HG03103 (cell line): Measurements from ENCODE around the gene MDFIC.
"Not testable (repeated sequence)": the region's sequence is repeated elsewhere in the genome, so short reads cannot be mapped to it uniquely, and the experiment has no call there.

Experiments used
- ATAC-seq: cut with Tn5 transposase; IDR thresholded peaks from one replicate; pipeline ENCODE4 v1.9.1; 2021; ENCODE audit warnings: low read depth; ENCODE audit not compliant: unreplicated experiment

The MDFIC gene

GRCh38 chr7:114922026-114922651, at the start of gene MDFIC:
MDFIC (plus strand) TSS chr7:114922094; CDS start chr7:114923034, 940 bp downstream.
- ATAC-seq, result peak; percentile 31

- ATAC-seq, result no peak
These were observed 47.7 kb upstream of the MDFIC start for GRCh38 chr7:114874170-114874569.

GRCh38 chr7:114875186-114875585, 46.7 kb upstream of the MDFIC start:
- ATAC-seq, result no peak

- ATAC-seq, result no peak
These were observed 42.3 kb upstream of the MDFIC start for GRCh38 chr7:114879554-114879953.

GRCh38 chr7:114885836-114886235, 36.1 kb upstream of the MDFIC start:
- ATAC-seq, result no peak

- no peak for ATAC-seq
These were observed 35.7 kb upstream of the MDFIC start for GRCh38 chr7:114886241-114886640.

GRCh38 chr7:114889116-114889515, 32.8 kb upstream of the MDFIC start:
- not testable (repeated sequence) for ATAC-seq

GRCh38 chr7:114889646-114890285, 32.1 kb upstream of the MDFIC start:
- peak; percentile 60 for ATAC-seq

- ATAC-seq, result no peak
These were observed 31.3 kb upstream of the MDFIC start for GRCh38 chr7:114890561-114890960.

GRCh38 chr7:114900127-114900526, 21.8 kb upstream of the MDFIC start:
- ATAC-seq, result no peak

GRCh38 chr7:114901771-114902170, 20.1 kb upstream of the MDFIC start:
- no peak for ATAC-seq

GRCh38 chr7:114903131-114903530, 18.8 kb upstream of the MDFIC start:
- no peak for ATAC-seq

- ATAC-seq, result no peak
These were observed 11.1 kb upstream of the MDFIC start for GRCh38 chr7:114910787-114911186.

GRCh38 chr7:114911411-114911810, 10.5 kb upstream of the MDFIC start:
- no peak for ATAC-seq

GRCh38 chr7:114916261-114916892, 5.5 kb upstream of the MDFIC start:
- peak; percentile 91 for ATAC-seq

GRCh38 chr7:114917211-114917839, 4.6 kb upstream of the MDFIC start:
- no peak for ATAC-seq

- no peak for ATAC-seq
These were observed 2.3 kb upstream of the MDFIC start for GRCh38 chr7:114919587-114919986.

- ATAC-seq, result no peak
These were observed 266 bp upstream of the MDFIC start for GRCh38 chr7:114921631-114922025.

- ATAC-seq, result peak; percentile 25
These were observed 933 bp downstream of the MDFIC start for GRCh38 chr7:114922652-114923402.

- ATAC-seq, result no peak
These were observed 1.5 kb downstream of the MDFIC start for GRCh38 chr7:114923403-114923713.
